Epithelial cell of esophagus (primary cell): ENCODE measurements around the gene AFAP1L2.

ENCODE experiments used
- DNase-seq: peaks from one replicate; pipeline ENCODE4 v3.0.0; 2010; ENCODE audit warnings: low read depth
- H3K4me3 ChIP-seq: 2 replicates; pipeline ENCODE4 v1.5.1; 2011; ENCODE audit warnings: mild to moderate bottlenecking, low read length, control low read depth
- TF ChIP-seq, protein P1 (sequence below): IDR thresholded peaks from 2 replicates; pipeline ENCODE4 v1.5.1; 2011; ENCODE audit warnings: low read depth, mild to moderate bottlenecking, low read length, control low read depth, inconsistent platforms; ENCODE audit not compliant: insufficient read depth; ENCODE audit errors: missing control alignments

Gene AFAP1L2

DNA sequence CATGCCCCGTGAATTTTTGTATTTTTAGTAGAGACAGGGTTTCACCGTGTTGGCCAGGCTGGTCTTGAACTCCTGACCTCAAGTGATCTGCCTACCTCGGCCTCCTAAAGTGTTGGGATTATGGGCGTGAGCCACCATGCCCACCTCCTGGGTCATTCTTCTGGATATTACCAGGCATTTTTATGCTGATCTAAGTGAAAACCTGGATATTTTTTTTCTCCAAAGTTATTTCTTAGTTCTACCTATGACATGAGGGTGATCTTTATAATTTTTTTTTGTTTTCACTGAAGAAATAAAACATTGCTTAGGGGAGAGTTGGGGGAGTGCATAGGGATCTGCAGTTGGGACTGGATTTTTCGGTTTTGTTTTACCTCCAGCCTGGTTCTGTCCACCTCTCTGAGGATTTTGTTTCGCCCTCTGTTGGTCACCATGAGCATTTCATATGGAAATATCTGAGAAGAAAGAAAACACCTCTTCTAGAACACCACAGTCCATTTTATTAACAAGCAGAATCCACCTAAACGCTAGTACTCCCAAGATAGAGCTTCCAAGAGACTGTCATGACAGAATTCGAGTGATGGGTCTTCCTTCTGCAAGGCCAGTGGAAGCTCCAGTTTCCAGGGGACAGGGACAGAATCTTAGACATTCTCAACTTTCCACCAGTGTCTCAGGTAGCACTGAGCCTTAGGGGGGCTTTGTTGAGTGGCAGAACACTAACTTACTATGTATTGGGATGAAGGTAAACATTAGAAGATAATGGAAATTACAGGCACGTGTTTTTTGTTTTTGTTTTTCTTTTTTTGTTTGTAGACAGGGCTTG, 33.4 kb upstream of the AFAP1L2 start:
- DNase-seq, result peak; percentile 43
- TF ChIP-seq, protein P1, sequence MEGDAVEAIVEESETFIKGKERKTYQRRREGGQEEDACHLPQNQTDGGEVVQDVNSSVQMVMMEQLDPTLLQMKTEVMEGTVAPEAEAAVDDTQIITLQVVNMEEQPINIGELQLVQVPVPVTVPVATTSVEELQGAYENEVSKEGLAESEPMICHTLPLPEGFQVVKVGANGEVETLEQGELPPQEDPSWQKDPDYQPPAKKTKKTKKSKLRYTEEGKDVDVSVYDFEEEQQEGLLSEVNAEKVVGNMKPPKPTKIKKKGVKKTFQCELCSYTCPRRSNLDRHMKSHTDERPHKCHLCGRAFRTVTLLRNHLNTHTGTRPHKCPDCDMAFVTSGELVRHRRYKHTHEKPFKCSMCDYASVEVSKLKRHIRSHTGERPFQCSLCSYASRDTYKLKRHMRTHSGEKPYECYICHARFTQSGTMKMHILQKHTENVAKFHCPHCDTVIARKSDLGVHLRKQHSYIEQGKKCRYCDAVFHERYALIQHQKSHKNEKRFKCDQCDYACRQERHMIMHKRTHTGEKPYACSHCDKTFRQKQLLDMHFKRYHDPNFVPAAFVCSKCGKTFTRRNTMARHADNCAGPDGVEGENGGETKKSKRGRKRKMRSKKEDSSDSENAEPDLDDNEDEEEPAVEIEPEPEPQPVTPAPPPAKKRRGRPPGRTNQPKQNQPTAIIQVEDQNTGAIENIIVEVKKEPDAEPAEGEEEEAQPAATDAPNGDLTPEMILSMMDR, result peak; percentile 58
- no peak overlapping the region for H3K4me3 ChIP-seq

DNA sequence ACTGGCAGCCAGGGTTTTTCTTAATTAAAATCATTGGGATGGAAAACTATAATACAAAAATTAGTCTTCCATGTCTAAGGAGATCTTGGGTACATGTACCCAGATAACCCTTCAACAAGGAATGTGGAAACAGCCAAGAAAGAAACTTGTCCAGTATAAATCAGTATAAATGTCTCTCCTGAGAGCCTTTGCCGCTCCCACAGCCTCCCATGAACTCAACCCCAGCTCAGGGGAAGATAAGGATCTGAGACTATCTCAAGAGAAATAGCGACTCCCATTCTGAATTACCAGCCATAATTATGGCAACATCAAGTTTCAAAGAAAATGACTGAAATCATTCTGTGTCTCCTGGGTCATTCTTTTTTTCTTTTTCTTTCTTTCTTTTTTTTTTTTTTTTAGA, 32.6 kb upstream of the AFAP1L2 start:
- no peak overlapping the region for H3K4me3 ChIP-seq
- TF ChIP-seq, protein P1, result no peak
- DNase-seq, result no peak

DNA sequence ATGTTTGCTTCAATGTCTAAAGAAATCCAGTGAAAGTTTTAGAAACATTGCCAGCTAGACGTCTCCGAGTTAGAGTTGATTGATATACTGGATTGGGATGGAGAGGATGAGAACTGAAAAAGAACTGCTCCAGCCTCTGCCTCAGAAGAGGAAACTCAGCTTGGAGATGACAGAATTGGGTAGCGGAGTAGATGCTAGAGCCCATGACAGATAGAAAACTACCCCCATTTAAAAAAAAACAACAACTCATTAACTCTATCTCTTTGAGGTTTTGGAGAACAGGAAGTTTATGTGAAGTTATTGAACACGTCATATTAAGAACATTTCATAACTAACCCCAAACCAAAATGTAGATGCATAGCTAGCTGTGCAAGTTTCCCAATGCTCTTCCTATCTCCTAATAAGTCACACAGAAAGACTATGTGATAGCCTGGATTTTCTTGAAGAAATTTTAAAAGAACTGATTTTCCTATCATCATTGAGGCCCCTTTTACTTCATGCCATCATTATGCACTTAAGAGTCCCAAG, 28.3 kb upstream of the AFAP1L2 start:
- DNase-seq, result no peak
- no peak overlapping the region for H3K4me3 ChIP-seq
- TF ChIP-seq, protein P1, result no peak

DNA sequence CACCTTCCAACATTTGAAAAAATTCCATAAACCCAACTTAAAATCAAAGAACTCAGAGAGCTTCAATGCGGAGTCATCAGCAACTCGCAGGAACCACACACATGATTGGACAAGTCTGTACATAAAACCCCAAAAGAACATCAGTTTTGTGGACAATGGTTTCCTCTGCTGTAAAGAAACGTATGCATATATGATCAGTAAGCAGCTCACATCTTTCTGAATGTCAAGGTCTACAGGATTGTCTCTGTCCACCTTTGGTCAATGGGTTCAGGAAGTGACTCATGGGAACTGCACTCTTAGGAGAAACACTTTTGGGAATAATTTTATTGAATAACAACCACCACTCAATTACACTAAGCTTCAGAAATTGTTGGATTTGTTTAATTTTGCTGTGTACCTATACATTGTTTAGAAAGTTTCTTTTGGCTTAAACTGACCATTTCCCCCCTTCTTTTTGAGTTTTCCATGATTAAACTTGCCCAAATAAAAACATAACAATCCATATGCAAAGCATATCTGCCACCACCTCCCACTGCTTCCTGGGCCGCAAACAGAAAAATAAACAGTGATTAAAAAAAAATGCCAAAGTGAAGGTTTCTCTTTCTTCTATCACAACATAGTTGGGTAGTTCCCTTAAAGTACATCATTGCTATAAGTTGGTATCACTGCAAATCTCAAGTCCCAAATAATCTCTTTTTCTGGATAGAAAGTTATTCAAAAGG, 27.3 kb upstream of the AFAP1L2 start:
- TF ChIP-seq, protein P1, result no peak
- DNase-seq, result peak; percentile 55
- no peak overlapping the region for H3K4me3 ChIP-seq

DNA sequence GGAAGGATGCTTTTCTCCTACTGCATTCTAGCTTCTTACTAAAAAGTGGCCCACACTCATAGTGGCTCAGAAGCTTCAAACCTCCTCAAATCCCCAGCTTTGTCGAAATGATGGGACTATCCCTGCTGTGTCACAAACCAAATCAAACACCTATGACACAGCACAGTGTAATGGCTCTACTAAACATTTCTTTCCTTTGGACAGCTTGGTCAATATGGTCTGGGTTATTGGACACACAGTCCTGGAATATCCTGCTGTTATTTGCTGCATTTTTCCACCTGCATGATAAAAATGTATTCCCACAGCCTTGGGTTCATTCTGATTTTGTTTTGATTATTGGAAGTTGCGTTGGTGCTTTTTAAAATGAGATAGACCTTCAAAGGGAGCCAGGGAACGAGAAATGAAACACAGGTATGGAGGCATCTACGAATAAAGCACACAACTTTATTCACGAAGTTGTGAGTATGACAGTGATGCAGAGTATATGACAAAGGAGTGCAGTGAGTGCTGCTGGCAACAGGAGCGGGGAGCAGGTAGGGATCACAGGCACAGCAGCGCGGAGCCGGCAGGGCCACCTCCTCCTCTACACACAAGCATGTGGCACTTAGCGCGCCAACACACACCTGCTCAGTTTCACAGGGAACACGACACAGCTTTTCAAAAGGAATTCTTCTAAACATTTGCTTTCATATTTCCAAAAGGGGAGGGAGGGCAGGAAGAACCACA, 26.5 kb upstream of the AFAP1L2 start:
- no peak for DNase-seq
- no peak overlapping the region for H3K4me3 ChIP-seq
- TF ChIP-seq, protein P1, result no peak

DNA sequence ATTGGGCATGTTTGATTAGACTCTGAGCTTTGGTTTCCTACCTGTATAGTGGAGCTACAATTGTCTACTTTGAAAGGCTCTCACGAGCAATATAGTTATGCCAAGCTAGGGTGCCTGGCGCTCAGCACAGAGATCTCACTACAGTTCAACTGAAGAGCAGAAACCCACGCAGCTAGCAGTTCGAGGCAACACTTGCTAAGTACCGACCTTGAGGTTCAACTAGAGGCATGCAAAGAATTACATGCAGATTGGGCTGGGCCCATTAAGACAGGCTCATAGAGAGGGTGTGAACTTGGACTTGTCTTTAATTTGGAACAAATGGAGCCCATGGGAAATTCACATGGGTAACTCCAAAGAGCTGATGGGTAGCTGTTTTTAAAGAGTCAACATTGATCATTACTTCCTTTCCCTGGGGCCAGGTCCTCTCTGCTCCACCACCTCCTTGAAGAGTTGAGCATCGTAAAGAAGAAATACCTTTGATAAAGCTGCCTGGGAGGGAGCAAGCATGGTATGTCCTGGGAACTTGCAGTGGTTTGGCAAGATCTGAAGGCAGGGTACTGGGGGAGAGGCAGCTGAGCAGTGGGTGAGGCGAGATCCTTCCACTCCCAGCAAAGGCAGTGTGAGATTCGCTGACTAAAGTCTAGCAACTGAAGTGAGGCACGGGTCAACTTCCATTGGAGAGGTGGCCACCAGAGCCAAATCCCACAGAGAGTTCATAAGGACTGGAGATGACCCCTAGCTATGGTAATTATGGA, 25.5 kb upstream of the AFAP1L2 start:
- no peak for DNase-seq
- H3K4me3 ChIP-seq, result no peak overlapping the region
- TF ChIP-seq, protein P1, result no peak
